Fibroblast of pulmonary artery (primary cell): ENCODE measurements around the gene ZNF148.

Experiments used
- DNase-seq: peaks from one replicate; pipeline ENCODE4 v3.0.0-alpha.2; 2010; ENCODE audit warnings: low read depth
- H3K4me3 ChIP-seq: replicated peaks from 2 replicates; pipeline ENCODE4 v1.5.1; 2011; ENCODE audit warnings: low read depth, mild to moderate bottlenecking, control low read depth, low read length, moderate library complexity
- TF ChIP-seq, protein P1 (sequence below): IDR thresholded peaks from 2 replicates; pipeline ENCODE4 v1.5.1; 2011; ENCODE audit warnings: mild to moderate bottlenecking, control low read depth, low read length, inconsistent platforms; ENCODE audit errors: missing control alignments

The ZNF148 gene

DNA sequence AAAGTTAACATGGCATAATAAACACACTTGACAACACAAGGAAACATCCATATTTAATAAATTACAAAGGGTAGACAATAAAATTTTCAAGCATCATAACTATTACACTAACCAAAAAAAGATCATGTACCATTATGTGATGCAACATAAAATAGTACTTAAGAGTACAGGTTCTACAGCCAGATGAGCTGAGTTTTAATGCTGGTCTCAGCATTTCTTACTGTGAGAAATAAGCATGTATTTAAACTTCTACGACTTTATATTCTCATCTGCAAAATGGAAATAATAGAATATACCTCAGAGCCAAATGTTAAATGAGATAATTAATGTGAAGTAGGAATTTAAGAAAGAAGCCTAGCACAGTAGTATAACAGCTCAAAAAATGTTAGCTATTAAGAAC lies 128.9 kb downstream of the ZNF148 start:
- no peak for DNase-seq

DNA sequence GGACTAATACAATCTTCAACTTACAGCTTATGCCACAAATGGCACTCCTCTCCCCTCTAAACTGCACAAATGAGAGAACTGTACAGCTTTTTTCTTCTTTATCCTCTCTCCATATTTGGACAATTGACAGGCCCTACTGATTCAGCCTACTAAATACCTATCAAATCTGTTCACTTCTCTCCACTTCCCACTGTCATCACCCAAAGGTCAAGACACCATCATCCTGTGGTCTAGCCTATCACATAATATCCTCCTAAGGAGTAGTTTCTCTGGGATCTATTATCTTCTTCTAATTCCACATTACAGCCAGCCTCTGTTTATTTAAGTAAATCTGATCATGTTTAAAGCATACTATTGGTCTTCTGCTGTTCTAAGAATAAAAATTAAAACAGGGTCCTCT lies 129.6 kb downstream of the ZNF148 start:
- DNase-seq, result peak; percentile 11
- no peak overlapping the region for H3K4me3 ChIP-seq
- TF ChIP-seq, protein P1, sequence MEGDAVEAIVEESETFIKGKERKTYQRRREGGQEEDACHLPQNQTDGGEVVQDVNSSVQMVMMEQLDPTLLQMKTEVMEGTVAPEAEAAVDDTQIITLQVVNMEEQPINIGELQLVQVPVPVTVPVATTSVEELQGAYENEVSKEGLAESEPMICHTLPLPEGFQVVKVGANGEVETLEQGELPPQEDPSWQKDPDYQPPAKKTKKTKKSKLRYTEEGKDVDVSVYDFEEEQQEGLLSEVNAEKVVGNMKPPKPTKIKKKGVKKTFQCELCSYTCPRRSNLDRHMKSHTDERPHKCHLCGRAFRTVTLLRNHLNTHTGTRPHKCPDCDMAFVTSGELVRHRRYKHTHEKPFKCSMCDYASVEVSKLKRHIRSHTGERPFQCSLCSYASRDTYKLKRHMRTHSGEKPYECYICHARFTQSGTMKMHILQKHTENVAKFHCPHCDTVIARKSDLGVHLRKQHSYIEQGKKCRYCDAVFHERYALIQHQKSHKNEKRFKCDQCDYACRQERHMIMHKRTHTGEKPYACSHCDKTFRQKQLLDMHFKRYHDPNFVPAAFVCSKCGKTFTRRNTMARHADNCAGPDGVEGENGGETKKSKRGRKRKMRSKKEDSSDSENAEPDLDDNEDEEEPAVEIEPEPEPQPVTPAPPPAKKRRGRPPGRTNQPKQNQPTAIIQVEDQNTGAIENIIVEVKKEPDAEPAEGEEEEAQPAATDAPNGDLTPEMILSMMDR, result no peak

More for the DNA sequence above, 128.9 kb downstream of the ZNF148 start:
- H3K4me3 ChIP-seq, result no peak overlapping the region
- TF ChIP-seq, protein P1, result no peak

DNA sequence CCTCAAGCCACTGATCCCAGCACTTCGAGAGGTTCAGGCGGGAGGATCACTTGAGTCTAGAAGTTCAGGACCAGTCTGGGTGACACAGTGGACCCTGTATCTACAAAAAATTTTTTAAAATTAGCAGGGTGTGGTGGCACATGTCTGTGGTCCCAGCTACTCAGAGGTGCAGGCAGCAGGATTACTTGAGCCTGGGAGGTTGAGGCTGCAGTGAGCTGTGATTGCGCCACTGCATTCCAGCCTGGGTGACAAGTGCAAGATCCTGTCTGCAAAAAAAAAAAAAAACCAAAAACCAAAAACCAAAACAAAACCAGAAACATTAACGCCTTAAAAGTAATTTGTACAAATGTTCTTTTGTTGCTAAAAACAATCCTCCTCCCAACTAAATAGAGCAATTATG lies 134.6 kb downstream of the ZNF148 start:
- TF ChIP-seq, protein P1, result no peak
- peak; percentile 34 for DNase-seq
- no peak overlapping the region for H3K4me3 ChIP-seq

DNA sequence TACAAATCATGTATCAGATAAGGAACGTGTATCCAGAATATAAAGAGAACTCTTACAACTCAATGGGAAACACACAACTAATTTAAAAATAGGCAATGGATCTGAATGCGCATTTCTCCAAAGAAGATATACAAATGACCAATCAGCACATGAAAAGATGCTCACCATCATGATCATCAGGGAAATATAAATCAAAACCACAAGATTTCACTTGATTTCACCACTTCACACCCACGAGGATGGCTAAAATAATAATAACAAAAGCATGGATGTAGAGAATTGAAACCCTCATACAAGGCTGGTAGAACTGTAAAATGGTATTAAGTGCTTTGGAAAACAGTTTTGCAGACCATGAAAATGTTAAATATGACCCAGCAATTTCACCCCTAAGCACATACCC lies 135.9 kb downstream of the ZNF148 start:
- TF ChIP-seq, protein P1, result no peak
- DNase-seq, result no peak
- H3K4me3 ChIP-seq, result no peak overlapping the region

DNA sequence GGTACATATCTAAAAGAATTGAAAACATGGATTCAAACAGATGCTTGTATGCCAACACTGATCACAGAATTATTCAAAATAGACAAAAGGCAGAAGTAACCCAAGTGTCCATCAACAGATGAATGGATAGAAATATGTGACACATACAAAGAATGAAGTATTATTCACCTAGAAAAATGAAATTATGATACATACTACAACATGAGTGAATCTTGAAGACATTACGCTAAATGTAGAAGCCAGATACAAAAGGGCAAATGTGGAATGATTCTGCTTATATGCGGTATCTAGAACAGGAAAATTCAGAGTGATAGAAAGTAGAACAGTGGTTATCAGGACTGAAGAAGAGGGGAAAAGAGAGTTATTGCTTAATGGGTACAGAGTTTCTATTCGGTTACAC lies 136.4 kb downstream of the ZNF148 start:
- TF ChIP-seq, protein P1, result no peak
- no peak for DNase-seq
- no peak overlapping the region for H3K4me3 ChIP-seq

DNA sequence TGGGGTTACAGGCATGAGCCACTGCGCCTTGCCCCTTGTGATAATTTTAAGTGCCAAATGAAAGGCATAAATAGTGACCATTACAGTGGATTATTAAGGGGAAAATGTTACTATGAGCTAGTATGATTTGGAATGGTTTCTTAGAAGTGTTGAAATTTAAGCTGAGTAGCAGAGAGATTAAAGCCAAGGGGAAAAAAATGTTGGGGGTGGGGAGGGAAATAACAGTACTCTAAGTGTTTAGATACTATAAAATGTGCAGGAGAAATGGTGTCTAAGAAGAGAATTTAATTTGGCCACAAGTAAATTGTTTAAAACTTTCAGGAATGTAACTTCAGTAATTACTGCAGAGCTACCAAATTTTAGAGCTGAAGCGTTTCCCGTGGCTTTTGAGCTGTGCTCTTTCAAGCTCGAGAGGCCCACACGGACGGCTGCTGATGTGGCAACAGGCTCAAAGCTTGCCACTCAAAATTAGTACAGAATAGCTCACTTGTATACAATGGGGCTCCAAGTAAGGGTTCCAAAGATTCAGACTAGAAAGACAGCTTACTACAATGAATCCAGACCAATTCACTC lies 138.7 kb downstream of the ZNF148 start:
- peak; percentile 29 for DNase-seq
- no peak overlapping the region for H3K4me3 ChIP-seq
- TF ChIP-seq, protein P1, result no peak

DNA sequence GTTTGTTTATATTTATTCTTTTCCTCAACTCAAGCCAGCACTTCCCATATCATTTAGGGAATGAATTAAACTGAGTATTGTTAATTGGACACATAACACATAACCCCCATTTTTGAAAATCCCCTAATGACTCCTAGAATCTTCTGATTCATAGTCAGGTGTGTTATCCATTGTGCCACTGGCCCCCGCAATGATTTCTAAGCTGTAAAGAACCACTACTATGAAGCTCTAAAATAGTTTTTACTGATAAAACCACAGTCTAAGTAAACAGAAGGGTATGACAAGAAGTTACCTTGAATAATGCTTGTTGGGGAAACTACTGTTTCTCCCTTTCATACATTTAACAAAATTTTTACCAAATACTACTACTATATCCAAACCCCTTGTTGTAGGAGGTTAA lies 140.3 kb downstream of the ZNF148 start:
- TF ChIP-seq, protein P1, result no peak

More for the DNA sequence above, 140.3 kb downstream of the ZNF148 start:
- no peak for DNase-seq
- H3K4me3 ChIP-seq, result no peak overlapping the region
